IPS DF 4.7 (cell line): ENCODE data around the gene FBLN5.
"Not testable (repeated sequence)": the region's sequence is repeated elsewhere in the genome, so short reads cannot be mapped to it uniquely, and the experiment has no call there.

ENCODE experiments used
- DNase-seq: peaks from one replicate; pipeline ENCODE4 v3.0.0-alpha.2; 2013; ENCODE audit warnings: low spot score; ENCODE audit errors: extremely low read depth

Gene FBLN5

DNA sequence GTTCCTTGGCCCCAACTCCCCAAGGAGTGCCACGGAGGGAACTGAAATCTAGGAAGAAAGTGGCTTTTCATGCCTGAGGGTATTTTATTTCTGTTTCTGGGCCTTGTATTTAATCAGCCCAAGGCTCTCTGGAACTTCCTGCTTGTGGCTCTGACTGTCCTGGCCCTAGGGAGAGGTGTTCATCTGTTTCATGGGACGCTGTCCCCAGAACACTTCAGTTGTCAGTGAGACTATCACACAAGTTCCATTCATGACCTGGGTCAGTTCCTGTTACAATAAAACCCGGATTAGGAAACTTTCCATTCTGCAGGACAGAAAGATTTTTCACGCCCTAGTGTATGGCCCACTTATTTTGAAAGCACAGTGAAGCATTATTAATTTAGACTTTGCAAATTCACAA is 61.7 kb downstream of the FBLN5 start:
- DNase-seq, result no peak

DNA sequence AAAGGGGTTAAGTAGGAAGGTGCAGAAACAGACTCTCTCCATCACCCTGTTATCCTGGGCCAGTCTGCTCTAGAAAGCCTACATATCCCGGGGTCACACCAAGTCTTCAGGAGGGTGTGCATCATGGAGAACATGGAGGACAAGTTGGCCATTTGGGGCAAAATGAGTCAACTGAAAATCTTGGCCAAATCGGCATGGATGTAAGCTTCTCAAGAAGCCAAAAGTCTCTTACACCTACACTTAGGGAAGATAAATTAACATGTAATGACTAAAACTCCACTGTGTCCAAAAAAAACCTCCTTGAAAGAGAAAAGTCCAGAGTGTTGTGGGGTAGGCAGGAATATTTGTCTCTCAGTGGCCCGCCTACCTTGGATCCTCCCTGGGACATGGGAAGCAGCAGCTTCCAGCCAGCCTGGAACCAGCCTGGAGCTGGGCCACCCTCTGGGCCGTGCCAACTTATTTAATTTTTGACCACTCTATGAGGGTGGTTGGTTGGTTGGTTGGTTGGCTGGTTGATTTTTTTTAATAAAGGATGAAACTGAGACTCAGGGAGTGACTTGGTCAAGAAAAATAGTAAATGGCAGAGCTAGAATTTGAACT is 62.3 kb downstream of the FBLN5 start:
- no peak for DNase-seq

DNA sequence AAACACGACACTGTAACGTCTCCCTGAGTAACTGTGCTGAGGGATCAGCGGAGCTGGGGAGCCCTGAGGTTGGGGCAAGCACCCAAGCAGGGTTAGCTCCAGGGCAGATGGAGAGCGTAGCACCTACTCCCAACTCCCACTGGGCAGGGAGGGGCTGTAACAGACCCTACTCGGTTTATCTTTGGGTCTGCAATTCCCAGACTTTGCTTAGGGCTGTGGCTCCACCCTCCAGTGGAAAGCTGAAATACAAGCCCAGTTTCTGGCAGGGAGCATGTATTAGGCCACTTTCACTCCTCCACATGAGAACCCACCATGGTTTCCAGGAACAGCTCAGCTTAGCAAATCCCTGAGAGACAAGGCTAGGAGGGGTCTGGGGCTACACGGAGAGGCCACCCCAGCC is 62.8 kb downstream of the FBLN5 start:
- DNase-seq, result no peak

DNA sequence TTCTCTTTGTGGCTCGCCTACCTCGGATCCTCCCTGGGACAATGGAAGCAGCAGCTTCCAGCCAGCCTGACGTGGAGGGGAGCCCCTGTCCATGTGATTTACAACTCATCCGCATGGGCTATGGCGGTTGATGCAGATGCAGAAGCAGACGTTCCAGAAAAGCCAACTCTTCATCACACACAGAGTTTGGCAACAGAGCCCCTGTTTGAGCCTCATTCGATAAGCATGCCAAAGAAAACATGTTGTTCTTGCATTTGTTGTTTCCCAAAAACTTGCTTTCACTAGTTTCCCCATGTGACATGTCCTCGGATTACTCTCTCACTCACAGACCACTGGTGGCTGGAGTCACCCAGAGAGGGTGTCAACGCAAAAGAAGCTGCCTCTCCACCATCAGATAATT is 63.7 kb downstream of the FBLN5 start:
- no peak for DNase-seq

DNA sequence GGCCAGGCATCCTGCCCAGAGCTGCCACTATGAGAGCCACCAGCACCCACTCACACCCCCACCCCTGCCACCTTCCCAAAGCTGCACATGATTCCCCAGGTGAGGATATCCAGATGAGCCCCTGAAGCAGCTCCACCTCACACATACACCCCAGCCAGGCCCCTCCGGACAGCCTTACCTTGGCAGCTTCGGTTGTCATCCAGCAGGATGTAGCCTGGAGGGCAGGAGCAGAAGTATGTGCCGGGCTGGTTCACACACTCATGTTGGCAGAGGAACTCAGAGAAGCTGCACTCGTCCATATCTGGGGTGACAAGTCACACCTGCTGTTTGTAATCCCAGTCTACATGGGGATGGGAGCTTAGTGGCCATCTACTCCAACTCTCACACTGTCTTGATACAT is 64.7 kb downstream of the FBLN5 start:
- no peak for DNase-seq

DNA sequence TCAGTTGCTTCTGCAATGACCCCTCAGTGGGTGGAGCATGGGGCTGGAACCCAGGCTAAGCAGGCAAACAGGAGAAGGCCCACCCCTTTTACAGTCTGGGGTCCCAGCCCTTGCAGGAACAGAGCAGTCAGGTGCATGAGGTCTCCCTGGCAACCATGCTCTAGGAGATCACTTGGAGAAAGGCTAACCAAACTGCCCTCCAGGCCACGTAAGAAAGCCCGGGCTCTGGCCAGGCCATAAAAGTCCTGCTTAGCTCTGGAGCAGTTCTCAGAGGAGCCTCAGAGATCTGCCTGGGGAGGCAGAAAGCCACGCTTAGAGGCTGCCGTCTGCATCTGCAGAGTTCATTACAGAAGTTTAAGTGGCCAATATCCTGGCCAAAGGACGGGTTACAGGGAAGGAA is 65.1 kb downstream of the FBLN5 start:
- no peak for DNase-seq

DNA sequence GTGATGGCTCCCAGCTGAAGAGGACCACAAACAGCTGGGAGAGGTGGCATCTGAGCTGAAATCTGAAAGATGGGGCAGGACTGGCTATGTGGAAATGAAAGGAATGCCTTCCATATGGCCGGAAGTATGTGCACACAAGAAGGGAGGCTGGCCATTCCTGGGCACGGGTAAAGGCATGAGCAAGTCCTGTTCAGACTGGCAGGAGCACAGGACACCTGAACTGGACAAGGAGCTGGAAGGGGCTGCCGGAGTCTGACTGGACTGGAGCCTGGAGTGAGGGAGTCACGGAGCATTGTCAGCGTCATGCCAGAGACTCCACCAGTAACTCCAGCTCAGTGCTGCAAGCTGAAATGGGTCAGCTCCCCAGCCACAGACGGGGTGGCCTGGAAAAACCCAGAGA is 68.3 kb downstream of the FBLN5 start:
- no peak for DNase-seq

DNA sequence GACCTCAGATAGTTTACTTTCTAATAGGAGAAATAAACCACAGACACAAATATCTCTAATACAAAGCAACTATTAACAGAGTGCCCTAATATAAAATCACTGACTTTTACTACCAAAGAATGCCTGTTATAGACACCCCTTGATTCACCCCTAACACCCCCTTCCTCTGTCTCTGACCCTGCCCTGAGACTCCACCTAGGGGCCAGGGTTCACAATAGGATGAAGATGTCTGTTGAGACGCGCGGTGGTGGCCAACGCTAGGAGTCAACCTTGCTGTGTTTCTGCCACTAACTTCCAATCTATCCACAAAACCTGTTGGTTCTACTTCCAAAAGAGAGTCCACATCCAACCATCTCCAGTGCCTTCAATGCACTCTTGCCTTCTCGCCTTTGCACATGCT is 69.2 kb downstream of the FBLN5 start:
- DNase-seq, result no peak

DNA sequence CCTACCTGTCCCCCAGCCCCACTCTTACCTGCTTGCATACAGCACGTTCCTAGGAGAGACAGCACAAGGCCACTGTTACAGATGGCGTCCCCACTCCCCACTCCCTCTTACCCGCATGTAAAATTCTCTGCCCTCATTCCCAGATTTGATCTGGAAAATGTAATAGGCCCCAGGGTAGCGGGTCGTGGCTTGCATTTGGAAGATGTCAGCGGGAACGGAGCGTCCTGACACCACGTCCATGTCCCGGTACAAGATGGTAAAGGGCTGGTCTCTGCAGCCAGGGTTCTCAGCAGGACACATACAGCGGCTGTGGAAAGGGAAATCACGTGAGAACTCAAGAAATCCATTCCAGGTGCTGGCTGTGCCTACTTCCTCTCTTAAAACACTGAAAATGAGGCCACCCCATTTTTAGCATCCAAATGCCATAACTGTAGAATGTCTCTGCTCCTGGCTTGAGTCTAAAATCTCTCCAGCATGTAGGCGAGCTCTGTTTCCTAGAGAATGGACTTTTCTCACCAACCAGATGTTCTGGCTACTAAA is 70.0 kb downstream of the FBLN5 start:
- DNase-seq, result no peak

DNA sequence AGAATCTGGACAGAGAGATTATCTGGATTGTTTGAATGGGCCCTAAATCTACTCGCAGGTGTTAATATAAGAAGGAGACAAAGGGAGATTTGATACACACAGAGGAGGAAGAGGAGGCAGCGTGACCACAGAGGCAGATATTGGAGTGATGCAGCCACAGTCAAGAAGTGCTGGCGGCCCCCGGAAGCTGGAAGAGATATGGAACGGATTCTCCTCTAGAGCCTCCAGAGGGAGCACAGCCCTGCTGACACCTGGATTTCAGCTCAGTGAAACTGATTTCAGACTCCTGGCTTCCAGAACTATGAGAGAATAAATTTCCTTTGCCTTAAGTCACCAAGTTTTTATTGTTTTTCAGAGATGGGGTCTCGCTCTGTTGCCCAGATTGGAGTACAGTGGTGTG is 71.0 kb downstream of the FBLN5 start:
- no peak for DNase-seq

DNA sequence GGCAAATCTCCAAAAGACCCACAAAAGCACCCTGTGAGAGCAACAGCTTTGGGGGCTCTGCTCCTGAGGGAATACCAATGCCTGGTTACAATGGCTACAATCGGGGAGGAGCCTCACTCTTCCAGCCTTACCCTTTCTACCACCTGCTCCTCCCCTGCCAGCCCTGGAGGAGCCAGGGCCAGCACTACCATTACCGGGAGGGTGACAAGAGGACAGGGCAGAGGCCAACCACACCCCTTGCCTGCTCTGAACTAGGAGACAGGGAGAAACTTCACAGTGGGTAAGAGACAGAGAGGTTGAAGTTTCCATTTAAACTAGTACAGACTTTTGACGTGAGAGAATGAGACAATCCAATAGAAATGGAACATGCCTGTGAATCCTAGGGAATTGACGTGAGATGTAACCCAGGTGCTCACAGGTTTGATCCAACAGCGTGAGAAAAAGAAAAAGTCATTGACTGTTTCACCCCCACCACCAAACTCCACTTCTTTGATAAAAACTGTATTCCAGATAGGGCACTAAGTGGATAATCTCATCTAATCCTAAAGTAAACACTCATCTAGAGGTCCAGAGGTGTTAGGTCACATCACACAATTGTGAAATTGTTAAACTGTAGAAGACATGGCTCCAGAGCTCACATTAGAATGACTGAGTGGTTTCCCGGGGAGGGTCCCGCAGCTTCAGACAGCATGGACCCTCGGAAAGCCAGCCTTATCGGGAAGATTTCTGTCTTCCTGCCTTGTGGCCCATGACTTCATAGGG is 71.8 kb downstream of the FBLN5 start:
- DNase-seq, result no peak

DNA sequence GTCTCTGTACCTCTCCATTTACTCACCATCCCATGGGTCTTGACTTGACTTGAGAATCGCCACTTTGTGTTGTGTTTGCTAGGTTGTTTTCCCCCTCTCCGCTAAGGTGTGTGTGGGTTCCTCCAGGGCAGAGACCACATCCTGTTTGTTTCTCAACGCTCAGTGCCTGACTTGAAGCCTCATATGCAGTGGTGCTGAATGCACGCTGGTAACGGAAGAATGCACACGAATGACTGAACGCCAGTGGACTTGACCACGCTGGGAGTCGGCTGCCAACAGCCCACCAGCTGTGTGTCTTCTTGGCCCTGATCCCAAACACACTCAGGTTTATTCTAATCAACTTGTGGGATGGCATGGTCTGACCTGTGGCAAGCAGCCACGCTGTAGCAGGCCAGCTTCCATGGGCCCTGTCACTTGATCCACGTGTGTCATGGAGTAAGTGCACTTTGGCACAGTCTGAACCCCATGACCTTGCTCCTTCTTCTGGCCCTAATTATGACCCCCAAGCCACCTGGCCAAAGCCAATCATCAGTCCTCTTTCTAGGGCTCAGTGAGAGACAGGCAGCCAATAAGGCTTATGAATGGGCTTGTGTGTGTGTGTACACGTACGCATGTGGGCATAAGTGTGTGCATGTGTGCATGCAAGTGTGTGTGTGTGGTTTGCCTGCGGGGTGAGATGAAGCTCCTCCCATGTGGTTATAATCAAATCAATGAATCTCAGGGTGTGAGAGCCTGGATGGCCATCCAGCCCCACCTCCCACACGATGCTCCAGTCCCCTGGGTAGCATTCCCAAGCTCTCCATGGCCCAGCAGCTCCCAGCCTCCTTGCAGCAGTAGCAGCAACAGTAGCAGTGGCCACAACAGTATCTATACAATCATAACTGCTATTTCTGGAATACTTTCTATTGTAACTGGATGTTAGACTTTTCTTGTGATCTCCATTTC is 73.8 kb downstream of the FBLN5 start:
- DNase-seq, result no peak

DNA sequence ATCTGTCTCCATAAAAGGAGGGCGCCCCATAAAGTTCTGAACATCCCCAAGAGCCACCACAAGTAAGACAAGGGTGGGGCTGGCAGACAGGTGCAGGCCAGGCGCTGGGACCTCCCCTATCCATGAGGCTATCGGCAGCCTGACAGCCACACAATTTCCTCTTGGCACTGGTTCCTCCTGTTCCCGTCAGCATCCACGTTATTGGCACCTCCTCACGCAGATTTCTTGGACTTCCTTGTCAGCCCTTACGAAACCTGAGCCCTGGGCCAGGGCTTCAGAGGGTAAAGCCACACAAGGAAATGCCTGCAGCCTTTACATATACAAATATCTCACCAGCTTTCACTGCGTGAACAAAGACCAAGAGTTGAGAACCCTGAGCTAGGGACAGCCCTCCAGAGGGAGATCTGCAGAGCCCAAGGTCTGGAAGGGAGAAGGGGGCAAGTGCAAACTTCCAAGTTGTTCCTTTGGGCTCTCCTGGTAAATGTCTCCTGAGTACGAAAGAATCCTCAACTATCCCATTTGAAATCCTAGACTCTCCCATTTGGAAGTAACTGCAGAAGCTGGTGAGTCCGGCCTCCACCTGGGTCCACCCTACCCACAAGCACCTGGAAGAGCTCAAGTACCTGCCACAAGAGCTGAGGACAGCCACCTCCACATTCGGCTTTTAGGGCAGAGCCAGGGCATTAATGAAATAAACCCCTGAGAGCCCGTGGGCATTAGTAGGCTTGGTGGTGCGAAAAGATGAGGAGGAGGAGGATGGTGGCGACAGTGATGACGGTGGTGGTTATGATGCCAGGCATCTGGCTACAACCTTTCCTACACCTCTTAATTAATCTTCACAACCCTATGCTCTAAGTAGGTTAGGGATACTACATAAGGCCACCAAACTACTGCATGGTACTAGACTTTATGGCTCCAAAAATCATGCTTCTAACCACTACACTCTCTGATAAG is 74.7 kb downstream of the FBLN5 start:
- DNase-seq, result no peak

DNA sequence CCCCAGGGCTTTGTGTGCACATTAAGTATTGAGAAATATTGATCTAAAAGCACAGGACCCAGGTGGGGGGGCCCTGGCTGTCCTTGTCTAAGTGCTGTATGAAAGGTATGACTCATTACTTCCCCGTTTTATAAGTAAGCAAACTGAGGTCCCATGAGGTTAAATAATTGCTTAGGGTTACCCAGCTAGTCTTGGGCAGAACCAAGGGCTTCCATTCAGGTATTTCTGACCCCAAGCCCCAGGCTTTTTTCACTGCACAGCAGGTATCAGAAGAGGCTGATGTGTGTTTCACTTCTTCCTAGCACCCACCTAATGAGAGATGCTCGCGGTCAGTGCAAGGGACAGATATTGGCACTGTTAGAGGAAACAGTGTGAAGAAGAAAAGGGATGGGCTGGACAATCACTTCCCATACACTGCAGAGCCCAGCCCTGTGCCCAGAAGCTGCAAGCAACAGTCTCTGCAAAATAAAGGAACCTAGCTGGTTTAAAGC is 75.4 kb downstream of the FBLN5 start:
- DNase-seq, result no peak

DNA sequence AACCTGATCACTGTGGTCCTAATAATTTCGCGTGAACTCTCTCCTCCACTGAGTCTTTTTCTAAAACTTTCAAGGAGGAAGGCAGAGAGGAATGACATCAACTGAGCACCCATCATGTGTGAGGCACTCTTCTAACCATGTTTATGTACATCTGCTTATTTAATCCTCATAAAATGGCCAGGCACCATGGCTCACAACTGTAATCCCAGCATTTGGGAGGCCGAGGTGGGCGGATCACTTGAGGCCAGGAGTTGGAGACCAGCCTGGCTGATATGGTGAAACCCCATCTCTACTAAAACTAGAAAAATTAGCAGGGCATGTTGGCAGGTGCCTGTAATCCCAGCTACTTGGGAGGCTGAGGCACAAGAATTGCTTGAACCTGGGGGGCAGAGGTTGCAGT is 76.1 kb downstream of the FBLN5 start:
- DNase-seq, result not testable (repeated sequence)

DNA sequence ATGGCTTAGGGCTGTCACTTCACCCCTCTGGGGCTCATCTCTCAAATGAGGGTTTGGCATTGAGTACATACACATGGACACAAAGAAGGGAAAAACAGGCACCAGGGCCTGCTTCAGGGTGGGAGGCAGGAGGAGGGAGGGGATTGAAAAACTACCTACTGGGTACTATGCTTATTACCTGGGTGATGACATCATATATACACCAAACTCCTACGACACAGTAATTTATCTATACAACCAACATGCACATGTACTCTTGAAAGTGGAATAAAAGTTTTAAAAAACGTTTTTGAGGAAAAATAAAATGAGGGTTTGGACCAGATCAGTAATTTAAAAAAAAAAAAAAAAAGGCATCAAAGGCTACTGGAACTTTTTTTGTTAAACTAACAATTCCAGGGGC is 76.6 kb downstream of the FBLN5 start:
- DNase-seq, result no peak

DNA sequence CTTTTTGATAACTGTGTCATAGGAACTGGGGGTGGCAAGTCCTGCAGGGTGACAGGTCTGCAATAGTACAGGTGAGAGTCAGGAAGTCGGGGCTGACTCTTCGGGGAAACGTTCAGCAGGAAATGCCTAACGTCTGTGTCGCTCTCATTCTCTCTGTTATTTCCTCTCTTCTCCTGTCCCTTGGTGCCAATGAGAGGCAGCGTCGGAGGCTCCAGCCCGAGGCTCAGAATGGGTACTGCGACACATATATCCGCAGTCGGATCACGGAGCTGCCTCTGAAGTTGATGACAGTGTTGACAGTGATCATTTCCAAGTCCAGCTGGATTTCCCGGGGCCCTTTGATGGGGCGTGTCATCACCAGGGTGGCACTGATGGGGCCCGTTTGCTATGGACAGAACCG is 77.5 kb downstream of the FBLN5 start:
- no peak for DNase-seq

DNA sequence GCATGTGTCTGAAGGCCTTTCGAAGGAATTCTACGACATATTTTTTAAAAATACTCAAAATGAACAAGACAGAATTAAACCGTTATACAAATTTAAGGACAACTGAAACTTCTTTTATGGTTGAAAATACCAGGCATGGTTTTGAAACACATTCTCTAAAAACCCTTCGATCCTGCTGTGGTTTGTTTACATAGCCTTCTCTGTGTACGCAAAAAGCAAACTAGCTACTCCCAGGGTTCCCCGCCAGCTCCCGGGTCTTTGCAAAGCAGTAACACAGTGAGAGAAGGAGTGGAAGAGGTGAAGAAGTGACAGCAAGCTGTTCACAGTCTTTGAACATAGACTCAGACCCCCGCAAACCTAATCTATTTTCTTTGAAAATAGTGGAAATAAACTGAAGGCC is 77.9 kb downstream of the FBLN5 start:
- DNase-seq, result no peak

DNA sequence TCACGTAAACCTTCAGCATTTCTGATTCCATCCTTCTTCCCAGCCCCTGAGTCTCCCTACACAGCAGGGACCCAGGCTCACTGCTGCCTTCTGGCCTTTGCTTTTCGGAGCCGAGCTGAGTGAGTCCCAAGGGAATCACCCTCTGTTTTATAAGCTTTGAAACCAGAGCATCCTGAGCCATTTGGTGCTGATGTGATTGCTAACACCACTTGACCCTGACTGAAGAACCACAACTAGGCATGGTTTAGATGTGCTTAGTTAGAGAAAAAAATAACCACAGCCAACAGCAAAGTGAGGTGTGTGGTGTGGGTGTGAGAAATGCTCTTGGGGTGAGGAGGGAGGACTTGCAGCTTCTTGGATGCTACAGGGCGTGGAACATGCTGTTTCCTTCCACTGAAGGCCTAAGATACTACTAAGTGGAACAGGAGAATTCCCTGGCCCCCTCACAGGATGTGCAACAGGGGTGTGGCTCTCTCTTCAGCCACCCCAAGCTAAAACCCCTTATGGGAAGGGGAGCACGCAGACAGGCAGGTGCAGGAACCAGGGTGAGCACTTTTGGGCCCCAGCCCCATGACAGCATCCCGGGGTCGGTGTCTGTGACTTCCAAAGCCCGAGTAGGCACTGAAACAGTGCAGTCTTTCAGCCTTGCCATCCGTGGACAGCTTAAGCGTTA is 80.0 kb downstream of the FBLN5 start, which contains the start of gene TC2N:
Gene TC2N (minus strand): TSS at position 221 of the 673 bp plus-strand sequence. CDS start 53,767 bp downstream, outside the sequence.
- no peak for DNase-seq
